Peyer's patch (tissue), 4 donors: ENCODE results near the gene ARRB2.

Experiments
- POLR2A ChIP-seq, 2 donors: fragments of 450-650 bp; IDR thresholded peaks; one replicate each; pipeline ENCODE4 v1.5.1; 2017; ENCODE audit warnings: antibody characterized with exemption in 2 of 2, mild to moderate bottlenecking in 2 of 2, moderate library complexity in 2 of 2
- TF ChIP-seq, protein P1 (sequence below), 6 experiments: fragments of 450-650 bp in 4 of 6; fragments of 200-600 bp in 2 of 6; sonication (generic) in 1 of 6; IDR thresholded peaks; one replicate each; pipeline ENCODE4 v1.5.1; 2017 to 2019; ENCODE audit warnings: antibody characterized with exemption in 6 of 6, mild to moderate bottlenecking in 3 of 6, moderate library complexity in 1 of 6

DNA sequence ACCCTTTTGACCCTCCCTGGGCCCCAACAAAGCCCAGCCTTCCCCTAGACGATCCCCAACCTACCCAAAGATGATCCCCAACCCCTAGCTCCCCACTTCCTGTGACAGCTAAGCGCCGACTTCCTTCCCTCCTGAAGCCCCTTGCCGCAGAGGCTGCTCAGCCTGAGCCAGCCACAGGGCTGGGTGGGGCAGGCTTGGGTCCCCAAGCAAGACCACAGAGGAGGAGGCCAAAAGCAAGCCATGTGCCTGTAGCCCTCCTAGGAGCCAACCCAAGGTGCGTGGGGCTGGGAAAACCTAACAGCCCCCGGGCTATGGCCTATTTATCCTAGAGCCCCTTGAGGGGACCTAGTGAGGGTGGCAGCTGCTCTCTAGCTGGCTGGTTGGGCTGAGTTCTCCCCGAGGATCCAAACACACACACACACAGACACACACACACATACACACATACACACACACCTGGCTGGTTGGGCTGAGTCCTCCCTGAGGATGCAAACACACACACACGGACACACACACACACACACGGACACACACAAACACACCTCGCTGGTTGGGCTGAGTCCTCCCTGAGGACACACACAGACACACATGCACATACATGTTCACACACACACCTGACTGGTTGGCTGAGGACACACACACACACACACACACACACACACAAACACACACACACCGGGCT is 4.8 kb downstream of the ARRB2 start:
- TF ChIP-seq POLR2A (IDR thresholded peaks at IDR 0.05) = no peak
- TF ChIP-seq, protein P1, sequence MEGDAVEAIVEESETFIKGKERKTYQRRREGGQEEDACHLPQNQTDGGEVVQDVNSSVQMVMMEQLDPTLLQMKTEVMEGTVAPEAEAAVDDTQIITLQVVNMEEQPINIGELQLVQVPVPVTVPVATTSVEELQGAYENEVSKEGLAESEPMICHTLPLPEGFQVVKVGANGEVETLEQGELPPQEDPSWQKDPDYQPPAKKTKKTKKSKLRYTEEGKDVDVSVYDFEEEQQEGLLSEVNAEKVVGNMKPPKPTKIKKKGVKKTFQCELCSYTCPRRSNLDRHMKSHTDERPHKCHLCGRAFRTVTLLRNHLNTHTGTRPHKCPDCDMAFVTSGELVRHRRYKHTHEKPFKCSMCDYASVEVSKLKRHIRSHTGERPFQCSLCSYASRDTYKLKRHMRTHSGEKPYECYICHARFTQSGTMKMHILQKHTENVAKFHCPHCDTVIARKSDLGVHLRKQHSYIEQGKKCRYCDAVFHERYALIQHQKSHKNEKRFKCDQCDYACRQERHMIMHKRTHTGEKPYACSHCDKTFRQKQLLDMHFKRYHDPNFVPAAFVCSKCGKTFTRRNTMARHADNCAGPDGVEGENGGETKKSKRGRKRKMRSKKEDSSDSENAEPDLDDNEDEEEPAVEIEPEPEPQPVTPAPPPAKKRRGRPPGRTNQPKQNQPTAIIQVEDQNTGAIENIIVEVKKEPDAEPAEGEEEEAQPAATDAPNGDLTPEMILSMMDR (IDR thresholded peaks at IDR 0.05) = no peak
